T-helper 1 cell treated with Interleukin-12 subunit alpha and Interleukin-12 subunit beta and Interleukin-4 antibody, amounts not matched to agents 30 ng/mL and 1 ng/mL, for 36 hours (primary cell): ENCODE measurements around the gene APOH. TPM values are rescaled to one million over a fixed set of nuclear protein-coding genes. Genes with fewer than 3 reads are reported as not detected.

ENCODE experiments used
- intact Hi-C: fragments of 100-400 bp; cut with micrococcal nuclease; formaldehyde crosslinking; loops from one replicate; pipeline ENCODE4 v1.15.1; 2024
- total RNA-seq: library from RNA; stranded (reverse); gene quantifications from 2 replicates; pipeline ENCODE4 v1.2.3, GENCODE V29; 2022

APOH gene
- total RNA-seq, 1 donor from 2014 or later: not detected

- intact Hi-C loops: no loop called here
Observed at GRCh38 chr17:66198242-66198641, 31.0 kb downstream of the APOH start.

GRCh38 chr17:66192378-66192687 lies 36.9 kb downstream of the APOH start:
- intact Hi-C loops: loop anchor here (1.0 to 5.0 kb wide), 9 partner anchors 9 to 1070 kb away; partner anchors contain the start of gene PRKCA

- intact Hi-C loops: loop anchor here (1.0 to 5.0 kb wide), 9 partner anchors 10 to 1069 kb away; partner anchors contain the start of gene PRKCA
Observed at GRCh38 chr17:66191593-66192377, 37.4 kb downstream of the APOH start, which contains the start of gene CEP112. Gene CEP112, minus strand, starts transcription at chr17:66192133.

GRCh38 chr17:66190738-66191592 lies 38.2 kb downstream of the APOH start:
- intact Hi-C loops: loop anchor here (5.0 kb wide), 4 partner anchors 111 to 1069 kb away; partner anchors contain the start of gene PRKCA

- intact Hi-C loops: no loop called here
Observed at GRCh38 chr17:66187718-66188117, 41.5 kb downstream of the APOH start.

GRCh38 chr17:66185862-66186261 lies 43.4 kb downstream of the APOH start:
- intact Hi-C loops: no loop called here

GRCh38 chr17:66184392-66184791 lies 44.8 kb downstream of the APOH start:
- intact Hi-C loops: no loop called here

- intact Hi-C loops: no loop called here
Observed at GRCh38 chr17:66183529-66183928, 45.7 kb downstream of the APOH start.

- intact Hi-C loops: no loop called here
Observed at GRCh38 chr17:66178642-66179041, 50.6 kb downstream of the APOH start.

- intact Hi-C loops: no loop called here
Observed at GRCh38 chr17:66177048-66177447, 52.2 kb downstream of the APOH start.

- intact Hi-C loops: no loop called here
Observed at GRCh38 chr17:66175892-66176291, 53.3 kb downstream of the APOH start.

GRCh38 chr17:66172691-66173223 lies 56.5 kb downstream of the APOH start:
- intact Hi-C loops: no loop called here

- intact Hi-C loops: no loop called here
Observed at GRCh38 chr17:66172144-66172543, 57.1 kb downstream of the APOH start.

GRCh38 chr17:66171692-66172091 lies 57.5 kb downstream of the APOH start:
- intact Hi-C loops: no loop called here

GRCh38 chr17:66171172-66171571 lies 58.0 kb downstream of the APOH start:
- intact Hi-C loops: no loop called here

GRCh38 chr17:66169839-66170238 lies 59.4 kb downstream of the APOH start:
- intact Hi-C loops: loop anchor here (10.0 kb wide), 2 partner anchors 1235 to 1395 kb away; no protein-coding TSS in a partner anchor

GRCh38 chr17:66167189-66167815 lies 61.9 kb downstream of the APOH start:
- intact Hi-C loops: loop anchor here (10.0 kb wide), 2 partner anchors 1233 to 1393 kb away; no protein-coding TSS in a partner anchor

- intact Hi-C loops: loop anchor here (1.0 to 10.0 kb wide), 7 partner anchors 605 to 1391 kb away; partner anchors contain the start of gene AXIN2
Observed at GRCh38 chr17:66165537-66166123, 63.6 kb downstream of the APOH start.
